SK-N-SH (cell line): ENCODE results near the gene SLC38A6.

Experiments used
- EP300 ChIP-seq, 2 experiments: IDR thresholded peaks; 2 replicates each; pipeline versions ENCODE4 v1.4.0 to v1.6.1; 2012; ENCODE audit warnings: borderline replicate concordance in 1 of 2, low read depth in 1 of 2, low read length in 1 of 2
- GABPA ChIP-seq: IDR thresholded peaks from 2 replicates; pipeline ENCODE4 v1.4.0; 2012; ENCODE audit warnings: low read depth, mild to moderate bottlenecking
- GATA2 ChIP-seq: sonication (generic); formaldehyde crosslinking; IDR thresholded peaks from 2 replicates; pipeline ENCODE4 v1.5.0; 2020; ENCODE audit warnings: mild to moderate bottlenecking, missing genetic modification reagents
- MEF2A ChIP-seq: IDR thresholded peaks from 2 replicates; pipeline ENCODE4 v1.4.0; 2012; ENCODE audit warnings: low read depth, borderline replicate concordance
- POLR2AphosphoS5 ChIP-seq: IDR thresholded peaks from 2 replicates; pipeline ENCODE4 v1.6.1; 2012; ENCODE audit warnings: low read depth, low read length
- YY1 ChIP-seq: IDR thresholded peaks from 2 replicates; pipeline ENCODE4 v1.4.0; 2012; ENCODE audit warnings: low read depth, mild to moderate bottlenecking
- TF ChIP-seq, protein P1 (sequence below): fragments of 200-600 bp; sonication (generic); IDR thresholded peaks from 2 replicates; pipeline ENCODE4 v1.6.1; 2017; ENCODE audit warnings: antibody characterized with exemption, mild to moderate bottlenecking, moderate library complexity
- TF ChIP-seq, protein P2 (sequence below): IDR thresholded peaks from 2 replicates; pipeline ENCODE4 v1.4.0; 2012; ENCODE audit warnings: low read depth

DNA sequence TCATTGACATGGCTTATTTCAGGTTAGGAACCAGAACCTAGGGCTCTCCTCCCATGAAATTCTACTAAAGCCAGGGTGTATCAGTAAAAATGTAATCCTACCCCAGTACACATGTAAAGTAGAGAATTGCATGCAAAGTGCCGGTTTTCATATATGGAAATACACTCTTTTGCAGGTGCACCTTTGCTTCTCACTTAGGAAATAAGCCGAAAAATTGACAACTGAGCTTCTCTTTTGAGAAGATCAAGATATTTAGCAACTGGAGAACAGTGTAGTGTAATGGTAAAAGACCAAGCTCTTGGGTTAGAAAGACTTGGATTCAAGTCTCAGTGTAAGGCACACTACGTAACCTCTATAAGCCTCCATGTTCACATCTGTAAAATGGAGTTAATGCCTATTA is 82.4 kb downstream of the SLC38A6 start:
- TF ChIP-seq, protein P1, sequence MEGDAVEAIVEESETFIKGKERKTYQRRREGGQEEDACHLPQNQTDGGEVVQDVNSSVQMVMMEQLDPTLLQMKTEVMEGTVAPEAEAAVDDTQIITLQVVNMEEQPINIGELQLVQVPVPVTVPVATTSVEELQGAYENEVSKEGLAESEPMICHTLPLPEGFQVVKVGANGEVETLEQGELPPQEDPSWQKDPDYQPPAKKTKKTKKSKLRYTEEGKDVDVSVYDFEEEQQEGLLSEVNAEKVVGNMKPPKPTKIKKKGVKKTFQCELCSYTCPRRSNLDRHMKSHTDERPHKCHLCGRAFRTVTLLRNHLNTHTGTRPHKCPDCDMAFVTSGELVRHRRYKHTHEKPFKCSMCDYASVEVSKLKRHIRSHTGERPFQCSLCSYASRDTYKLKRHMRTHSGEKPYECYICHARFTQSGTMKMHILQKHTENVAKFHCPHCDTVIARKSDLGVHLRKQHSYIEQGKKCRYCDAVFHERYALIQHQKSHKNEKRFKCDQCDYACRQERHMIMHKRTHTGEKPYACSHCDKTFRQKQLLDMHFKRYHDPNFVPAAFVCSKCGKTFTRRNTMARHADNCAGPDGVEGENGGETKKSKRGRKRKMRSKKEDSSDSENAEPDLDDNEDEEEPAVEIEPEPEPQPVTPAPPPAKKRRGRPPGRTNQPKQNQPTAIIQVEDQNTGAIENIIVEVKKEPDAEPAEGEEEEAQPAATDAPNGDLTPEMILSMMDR = no peak
- TF ChIP-seq EP300 (IDR thresholded peaks at IDR 0.05; ENCODE audit: borderline replicate concordance in 1 of 2, low read depth in 1 of 2, low read length in 1 of 2) (no peak), POLR2AphosphoS5 (no peak), YY1 (no peak), GABPA (no peak), GATA2 (CRISPR knock-in tag) (no peak), MEF2A (no peak)
- TF ChIP-seq, protein P2, sequence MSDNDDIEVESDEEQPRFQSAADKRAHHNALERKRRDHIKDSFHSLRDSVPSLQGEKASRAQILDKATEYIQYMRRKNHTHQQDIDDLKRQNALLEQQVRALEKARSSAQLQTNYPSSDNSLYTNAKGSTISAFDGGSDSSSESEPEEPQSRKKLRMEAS = no peak
